Fibroblast of upper back skin (primary cell): ENCODE data around the gene ULK4.

ENCODE experiments used
- DNase-seq: peaks from one replicate; pipeline ENCODE4 v3.0.0-alpha.2; 2013

The ULK4 gene

DNA sequence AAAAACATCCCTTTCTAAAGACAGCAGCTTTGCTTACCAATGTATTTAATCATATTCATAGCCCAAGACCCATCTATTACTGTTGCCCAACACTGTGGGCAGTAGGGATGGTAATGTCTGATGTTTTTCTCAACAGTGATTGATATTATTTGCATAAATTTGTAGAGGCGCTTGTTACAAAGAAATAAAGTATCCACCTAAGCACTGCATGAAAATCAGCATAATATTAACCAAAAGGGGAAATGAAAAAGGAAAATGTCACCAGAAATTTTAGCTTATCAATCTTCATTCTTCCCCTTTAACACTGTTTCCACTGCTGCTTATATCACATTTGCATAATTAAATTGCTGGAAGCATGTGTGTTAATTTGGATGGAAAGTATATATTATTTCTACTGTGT is 622.1 kb downstream of the ULK4 start:
- DNase-seq = no peak

DNA sequence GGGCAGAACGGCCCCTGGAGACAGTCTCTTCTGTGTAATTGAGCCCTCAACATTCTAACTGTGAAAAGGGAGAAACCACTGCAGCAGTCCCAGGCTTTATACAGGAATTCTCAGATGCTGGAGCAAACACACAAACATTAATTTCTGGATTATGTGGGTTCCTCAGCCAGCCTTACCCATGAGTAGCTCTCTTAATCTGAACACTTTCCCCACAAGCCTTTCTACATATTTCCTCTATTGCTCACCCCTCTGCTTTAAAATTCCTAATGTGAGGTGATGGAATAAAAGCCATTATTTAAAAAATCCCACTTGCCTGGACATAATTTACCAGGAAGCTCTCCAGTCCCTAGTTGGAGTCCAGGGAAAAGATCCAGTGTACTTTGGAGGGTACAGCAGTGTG is 623.6 kb downstream of the ULK4 start:
- peak; percentile 72 for DNase-seq

GRCh38 chr3:41334426-41334825 is 627.5 kb downstream of the ULK4 start:
- no peak for DNase-seq

DNA sequence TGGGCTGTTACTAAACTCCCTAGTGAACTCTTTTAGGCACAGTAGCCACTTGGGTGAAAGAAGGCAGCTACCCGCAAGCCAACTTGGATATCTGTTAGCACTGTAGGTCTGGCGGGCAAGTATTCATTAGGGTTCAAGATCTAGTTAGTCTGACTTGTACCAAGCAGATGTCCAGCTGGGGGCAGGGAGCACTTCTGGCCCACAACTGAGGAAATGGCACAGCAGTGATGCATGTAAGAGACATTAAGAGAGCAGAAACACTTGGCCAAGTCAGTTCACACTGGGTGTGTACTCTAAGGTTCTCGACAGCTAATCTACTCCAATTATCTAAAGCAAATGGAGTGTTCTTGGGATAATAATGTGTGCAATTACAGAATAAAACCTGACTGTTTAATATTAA is 630.9 kb downstream of the ULK4 start:
- no peak for DNase-seq

GRCh38 chr3:41330465-41330864 is 631.4 kb downstream of the ULK4 start:
- DNase-seq = peak; percentile 41

- no peak for DNase-seq
Measured at GRCh38 chr3:41329881-41330280, 632.0 kb downstream of the ULK4 start.

GRCh38 chr3:41328926-41329325 is 633.0 kb downstream of the ULK4 start:
- peak; percentile 78 for DNase-seq

GRCh38 chr3:41327718-41328117 is 634.2 kb downstream of the ULK4 start:
- DNase-seq = no peak

GRCh38 chr3:41324156-41324475 is 637.8 kb downstream of the ULK4 start:
- DNase-seq = no peak

GRCh38 chr3:41323467-41324155 is 638.3 kb downstream of the ULK4 start:
- no peak for DNase-seq

DNA sequence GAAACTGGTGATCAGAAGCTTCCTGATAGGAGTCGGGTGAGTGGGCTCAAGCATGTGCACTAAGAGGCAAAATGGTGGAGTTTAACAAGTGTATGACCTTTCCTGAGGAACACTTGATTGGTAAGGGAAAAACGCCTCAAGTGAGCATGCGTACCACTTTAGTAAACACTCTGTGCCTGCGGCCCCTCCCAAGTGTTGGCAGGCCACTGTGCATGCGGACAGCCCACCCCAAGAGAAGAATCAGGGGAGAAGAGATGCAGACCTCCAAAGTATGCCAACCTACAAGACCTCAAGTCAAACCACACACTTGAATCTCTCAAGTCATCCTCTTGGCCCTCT is 640.3 kb downstream of the ULK4 start:
- no peak for DNase-seq

DNA sequence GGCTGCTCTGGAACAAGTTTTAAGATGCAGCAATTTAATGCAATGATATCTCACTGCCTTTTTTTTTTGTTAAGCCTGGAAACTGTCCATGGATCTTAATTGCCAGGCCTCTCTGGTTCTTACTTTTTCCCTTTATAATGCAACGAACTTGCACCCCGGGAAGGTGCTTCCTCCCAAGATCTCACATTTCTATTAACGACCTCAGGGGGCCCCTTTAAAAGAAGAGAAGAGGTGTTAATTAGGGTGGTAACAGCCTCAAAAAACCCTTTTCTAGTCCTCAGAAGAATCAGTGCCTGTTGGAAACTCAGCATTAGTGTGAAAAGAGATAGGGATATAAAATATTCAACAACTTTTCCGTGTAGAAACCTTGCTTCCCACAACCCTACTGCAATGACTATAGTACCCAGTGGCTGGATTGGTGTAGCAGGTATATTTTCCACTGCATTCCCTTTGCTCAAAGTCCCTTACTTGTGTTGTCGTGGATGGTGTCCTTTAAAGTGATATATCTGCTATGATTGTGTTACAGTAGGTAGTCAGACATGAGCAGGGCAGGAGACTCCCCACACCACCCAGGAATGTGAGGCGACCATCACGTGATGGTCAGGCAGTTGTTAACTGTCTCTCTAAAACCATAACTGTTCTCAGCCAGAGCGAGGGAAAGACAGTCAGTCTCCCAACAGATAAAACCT is 640.8 kb downstream of the ULK4 start:
- DNase-seq = no peak

GRCh38 chr3:41318520-41318919 is 643.4 kb downstream of the ULK4 start:
- peak; percentile 49 for DNase-seq

DNA sequence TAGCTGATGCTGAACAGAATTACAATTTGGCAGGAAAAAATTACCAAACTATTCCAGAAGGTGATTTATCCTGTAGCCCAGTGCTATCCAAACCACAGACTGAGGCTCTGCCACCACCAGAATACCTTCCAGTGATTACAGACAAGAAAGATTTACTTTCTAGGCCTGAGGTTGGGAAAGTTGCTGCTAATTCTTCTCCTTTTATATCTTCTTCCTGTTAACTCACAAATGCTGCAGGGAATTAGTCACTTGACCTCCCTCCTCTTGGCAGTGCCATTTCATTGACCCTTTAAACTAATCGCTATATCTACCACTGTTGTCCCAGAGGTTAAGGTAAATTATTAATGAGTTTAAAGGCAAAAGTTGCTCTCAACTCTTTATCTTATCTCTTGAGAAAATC is 644.2 kb downstream of the ULK4 start:
- DNase-seq = peak; percentile 82

DNA sequence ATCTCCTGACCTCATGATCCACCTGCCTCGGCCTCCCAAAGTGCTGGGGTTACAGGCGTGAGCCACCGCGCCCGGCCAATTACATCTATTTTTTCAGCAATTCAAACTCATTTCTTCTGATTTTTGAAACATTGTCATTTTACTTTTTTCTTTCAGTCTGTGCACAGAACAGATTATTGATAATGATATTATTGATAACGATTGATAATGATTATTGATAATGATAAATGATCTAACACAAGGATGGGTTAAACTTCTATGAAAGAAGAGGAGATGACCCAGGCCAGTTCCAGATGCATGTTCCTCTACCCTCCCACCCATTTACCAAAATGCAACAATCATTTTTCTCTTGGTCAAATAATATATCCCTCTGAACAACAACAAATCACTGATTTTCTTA is 644.6 kb downstream of the ULK4 start:
- no peak for DNase-seq

GRCh38 chr3:41315126-41315525 is 646.8 kb downstream of the ULK4 start:
- no peak for DNase-seq

GRCh38 chr3:41308119-41308518 is 653.8 kb downstream of the ULK4 start:
- DNase-seq = no peak

GRCh38 chr3:41307065-41307464 is 654.8 kb downstream of the ULK4 start:
- DNase-seq = no peak

GRCh38 chr3:41304593-41304992 is 657.3 kb downstream of the ULK4 start:
- peak; percentile 21 for DNase-seq

GRCh38 chr3:41302295-41302694 is 659.6 kb downstream of the ULK4 start:
- no peak for DNase-seq

DNA sequence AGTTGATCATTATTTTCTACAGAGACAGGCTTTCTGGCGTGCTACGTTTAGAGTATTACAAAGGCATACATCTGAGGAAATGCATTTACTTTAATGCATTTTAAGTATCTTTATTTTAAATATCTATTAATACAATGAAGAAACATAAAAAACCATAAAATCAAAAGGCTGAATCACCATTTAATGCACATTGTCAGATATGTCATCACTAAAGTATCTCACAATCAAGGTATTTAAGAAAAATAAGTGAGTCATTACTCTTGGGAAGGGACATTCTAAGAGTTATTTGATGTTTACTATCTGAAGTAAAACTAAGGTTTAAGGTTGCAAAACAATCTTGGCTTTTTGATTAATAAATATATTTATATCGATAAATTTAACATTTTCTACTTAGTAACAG is 660.4 kb downstream of the ULK4 start:
- peak; percentile 31 for DNase-seq

DNA sequence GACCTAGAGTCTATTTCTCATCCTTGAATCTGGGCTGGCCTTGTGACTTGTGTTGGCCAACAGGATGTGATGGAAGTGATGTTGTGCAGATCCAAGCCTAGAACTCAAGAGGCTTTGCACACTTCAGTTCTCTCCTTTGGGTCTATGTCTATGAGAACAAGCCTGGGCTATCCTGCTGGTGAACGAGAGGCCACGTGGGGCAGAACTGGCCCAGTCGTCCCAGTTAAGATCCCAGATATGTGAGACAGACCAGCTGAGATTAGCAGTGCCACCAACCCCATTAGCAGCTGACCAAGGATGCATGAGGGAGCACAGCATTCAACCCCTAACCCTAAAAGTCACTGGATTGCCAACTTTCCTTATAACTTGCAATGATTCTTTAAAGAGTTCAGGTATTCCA is 662.9 kb downstream of the ULK4 start:
- DNase-seq = no peak

GRCh38 chr3:41297750-41298149 is 664.2 kb downstream of the ULK4 start:
- no peak for DNase-seq

DNA sequence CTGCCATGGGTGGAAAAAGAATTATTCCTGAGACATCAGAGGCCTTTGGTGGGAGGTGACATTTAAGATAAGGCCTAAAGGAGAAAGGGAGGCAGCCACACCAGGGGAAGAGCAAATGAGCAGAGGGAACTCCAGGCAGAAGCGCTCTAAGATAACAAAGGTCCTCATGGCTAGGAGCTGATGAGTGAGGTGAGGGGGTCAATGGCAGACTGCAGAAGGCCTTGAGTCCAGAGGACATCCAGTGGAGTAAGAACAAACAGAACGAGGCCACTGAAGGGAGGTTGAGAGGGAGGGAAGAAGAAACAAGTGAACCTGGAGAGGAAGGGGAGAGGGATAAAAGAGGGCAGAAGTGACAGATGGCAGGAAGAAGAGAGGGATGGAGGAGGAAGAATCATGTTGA is 665.3 kb downstream of the ULK4 start:
- DNase-seq = no peak

GRCh38 chr3:41295740-41296139 is 666.2 kb downstream of the ULK4 start:
- no peak for DNase-seq
